GM19452 (cell line): ENCODE data around the gene KLHL29.

ENCODE experiments used
- ATAC-seq: cut with Tn5 transposase; IDR thresholded peaks from one replicate; pipeline ENCODE4 v1.9.1; 2021; ENCODE audit not compliant: unreplicated experiment

Gene KLHL29

DNA sequence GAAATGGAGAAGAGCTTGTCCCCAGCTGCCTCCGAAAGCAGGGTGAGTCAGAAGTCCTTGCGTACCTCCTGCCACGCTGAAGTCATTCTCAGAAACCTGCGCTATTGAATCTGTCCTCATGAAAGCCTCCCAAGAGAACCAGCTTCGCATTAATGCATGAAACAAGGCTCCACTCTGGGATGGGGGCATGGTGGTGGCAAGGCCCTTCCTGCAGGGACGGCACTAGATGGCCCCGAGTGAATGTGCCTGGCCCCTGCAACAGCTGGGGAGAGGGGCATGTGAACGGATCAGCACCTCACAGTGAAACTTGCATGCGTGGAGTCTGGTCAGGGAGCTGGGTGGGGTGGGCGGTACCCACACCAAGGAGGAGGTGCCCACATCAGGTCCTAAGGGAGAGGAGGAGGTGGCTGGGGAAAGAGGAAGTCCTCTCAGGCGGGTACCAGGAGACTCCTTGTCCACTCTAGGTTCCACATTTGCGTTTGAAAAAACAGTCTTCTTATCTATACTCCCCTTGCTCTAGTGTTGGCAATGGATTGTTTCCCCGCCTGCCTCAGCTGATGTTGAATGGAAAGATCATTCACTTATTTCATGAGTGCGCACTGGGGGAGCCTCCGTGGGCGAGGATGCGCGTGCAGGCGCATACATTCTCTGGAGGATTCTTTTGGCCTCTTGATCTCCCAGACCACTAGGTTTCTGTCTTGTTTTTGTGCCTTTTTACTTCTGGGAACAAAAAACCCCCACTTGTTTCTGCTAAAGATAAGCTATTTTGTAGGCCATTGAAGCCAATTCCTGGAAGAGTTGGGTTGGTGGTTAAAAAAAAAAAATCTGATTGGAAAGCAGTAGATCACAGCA, 104.7 kb downstream of the KLHL29 start:
- ATAC-seq: no peak

DNA sequence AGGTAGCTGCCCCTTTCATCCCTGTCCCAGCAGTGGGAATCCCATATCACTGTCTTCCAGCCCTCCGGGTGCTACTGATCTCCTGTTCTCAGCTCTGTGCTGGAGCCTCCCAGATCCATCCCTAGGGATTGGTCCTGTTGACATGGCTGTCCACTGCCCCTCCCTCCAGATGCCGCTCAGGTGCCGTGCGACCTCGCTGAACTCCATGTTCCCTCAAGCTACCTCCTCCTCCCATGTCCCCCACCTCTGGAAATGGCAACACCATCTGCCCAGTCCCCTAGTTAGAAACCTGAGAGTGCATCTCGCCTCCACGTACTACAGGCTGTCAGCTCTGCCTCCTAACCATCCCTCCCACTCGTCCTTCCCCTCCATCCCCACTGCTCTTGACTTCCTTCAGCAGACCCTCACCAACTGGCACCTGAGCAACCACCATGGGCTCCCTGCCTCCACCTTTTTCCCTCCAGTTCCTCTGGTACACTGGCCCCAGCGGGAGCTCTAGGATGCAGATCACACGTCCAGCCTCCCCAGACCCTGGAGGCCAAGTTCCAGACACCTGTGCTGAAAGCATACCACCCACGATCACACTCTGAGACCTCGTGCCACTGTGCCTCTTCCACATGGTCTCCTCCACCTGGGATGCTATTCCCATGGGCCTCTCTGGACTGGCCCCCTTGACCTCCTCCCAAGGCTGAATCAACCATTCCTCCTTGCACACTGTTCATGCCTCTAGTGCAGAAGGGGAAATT, 106.8 kb downstream of the KLHL29 start:
- ATAC-seq: no peak

DNA sequence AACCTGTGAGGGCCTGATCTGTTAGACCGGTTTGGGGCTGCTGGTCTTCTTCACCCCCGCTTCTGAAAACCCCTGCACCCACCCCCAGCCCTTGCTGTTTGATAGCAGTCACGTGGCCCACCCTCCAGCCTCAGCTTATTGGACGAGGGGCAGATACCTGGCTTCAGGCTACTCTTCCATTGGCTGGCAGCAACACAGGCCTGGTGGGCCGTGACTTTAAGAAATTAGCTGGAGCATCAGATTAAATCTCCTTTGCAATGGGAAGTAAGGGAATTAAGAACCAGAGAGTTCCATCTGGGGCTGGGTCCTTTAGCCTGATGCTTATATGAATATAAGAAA, 107.3 kb downstream of the KLHL29 start:
- ATAC-seq: no peak

DNA sequence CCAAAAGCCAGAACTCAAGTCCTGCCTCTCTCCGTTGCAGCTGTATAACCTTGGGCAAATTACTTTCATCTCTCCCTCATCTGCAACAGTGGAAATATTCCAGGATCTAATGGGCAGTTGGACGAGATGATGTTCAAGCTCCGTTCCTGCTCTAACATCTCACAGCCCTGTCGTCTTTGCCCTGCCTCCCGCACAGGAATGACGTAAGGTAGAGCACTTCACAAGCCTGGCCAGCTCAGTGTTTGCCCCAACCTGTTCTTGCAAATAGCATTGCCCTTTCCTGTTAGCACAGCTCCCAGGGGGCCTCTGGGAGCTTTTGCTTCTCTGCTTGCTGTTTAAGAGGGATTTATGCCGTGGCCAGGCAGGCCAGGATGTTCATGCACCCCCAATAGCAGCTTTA, 107.9 kb downstream of the KLHL29 start:
- ATAC-seq: no peak

DNA sequence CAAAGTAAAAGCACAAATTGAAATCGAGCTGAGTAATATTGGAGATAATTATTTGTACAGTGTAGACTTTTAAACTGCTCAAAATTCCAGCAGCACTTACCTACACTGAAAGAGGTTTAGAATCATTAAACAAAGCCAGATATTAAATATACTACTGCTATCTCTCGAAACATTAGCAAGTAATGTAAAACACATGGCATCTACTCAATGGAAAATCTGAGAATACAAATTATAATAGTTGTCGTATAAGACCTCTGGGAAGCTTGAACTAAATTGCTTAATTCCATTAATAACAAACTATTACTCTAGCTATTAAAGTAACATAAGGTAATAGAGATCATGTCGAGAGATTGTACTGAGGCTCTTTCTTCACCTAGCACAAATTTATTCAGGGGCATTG, 108.9 kb downstream of the KLHL29 start:
- no peak for ATAC-seq

DNA sequence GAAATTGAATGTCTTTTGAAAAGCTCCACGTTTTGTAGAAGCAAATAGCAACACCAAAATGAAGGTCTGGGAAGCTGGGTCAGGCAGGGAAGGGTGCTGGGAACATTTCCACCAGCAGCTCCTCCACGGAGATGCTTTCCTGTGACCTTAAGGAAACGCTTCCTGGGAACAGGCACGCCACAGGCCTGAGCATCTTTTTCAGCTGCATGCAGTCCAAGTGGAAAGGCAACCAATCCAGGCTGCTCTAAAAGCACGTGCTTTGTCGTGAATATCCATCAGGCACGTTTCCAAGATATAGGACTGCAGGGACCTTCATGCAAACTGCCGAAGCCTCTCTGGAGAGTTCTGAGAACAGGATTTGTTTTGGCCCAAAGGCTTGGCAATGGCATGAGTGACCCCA, 109.3 kb downstream of the KLHL29 start:
- no peak for ATAC-seq

DNA sequence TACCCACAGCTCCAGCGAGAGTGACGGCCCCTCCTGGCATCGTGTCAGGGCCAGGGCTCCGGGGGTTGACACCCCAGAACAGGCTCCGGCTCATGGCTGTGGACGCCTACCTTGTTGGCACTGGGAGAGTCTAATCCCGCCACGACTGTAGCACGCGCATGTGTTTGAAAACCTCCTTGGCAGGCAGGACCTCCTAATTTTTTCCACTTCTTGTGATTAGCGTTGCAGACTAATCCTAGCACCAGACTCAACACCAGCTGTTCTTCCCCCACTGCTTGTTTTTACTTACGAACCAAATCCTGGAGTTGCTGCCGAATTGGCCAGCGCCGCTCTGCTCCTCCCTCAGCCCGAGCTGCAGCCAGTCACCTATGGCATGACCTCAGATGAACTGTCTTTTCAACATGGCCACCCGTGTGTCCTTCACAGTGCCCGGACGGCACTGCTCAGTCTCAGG, 110.7 kb downstream of the KLHL29 start:
- ATAC-seq: no peak

DNA sequence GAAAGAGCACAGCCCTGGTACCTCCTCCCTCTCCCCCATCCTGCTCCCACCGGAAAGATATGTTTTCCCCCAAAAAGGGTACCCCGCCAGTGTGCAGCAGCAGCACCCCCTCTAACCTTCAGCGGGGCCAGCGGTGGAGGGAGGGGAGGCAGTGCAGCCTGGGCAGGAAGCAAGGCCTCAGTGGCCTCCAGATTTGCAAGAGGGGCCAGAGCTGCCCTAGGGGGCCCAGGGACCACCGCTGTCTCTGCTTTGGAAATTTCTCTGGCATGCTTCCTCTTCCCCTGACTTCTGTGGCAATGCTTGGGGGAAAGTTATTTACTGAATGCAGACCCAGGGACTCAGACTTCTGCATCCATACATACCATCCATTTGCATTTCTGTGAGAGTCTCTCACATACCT, 111.5 kb downstream of the KLHL29 start:
- no peak for ATAC-seq

DNA sequence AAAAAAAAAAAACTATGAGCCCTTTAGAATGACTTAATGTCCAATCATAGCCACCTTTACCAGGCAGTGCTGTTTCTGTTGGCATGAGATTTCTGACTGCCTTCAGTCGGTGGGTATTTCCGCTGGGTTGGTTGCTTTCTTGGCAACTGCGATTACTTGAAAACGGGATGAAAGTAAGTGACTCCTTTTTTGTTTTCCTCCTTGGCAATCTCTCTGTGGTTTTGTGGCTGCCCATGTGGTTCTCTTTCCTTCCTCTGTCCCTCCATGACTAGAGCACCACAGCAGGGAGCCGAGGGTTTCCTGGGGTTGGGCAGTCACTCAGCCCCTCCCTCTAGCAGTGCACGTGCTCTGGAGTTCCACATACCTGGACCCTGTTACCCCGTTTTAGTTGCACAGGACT, 112.1 kb downstream of the KLHL29 start:
- ATAC-seq: no peak

DNA sequence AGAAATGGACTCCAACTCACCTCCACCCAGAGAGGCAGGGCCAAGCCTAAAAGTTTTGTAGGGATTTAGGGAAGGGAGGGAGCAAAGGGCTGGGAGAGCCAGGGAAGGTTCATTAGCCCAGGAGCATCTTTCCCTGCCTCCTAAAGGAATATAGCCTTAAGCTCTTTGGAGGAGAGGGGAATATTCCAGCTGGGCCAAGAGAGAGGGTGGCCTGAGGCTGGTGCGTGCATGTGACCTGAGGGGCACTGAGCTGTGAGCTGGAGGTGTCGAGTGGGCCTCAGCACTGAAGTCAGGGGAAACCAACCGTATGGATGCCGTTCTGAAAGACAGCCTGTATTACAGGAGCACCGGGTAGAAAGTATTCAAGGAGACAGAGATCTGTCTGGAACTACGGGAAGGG, 112.6 kb downstream of the KLHL29 start:
- no peak for ATAC-seq

DNA sequence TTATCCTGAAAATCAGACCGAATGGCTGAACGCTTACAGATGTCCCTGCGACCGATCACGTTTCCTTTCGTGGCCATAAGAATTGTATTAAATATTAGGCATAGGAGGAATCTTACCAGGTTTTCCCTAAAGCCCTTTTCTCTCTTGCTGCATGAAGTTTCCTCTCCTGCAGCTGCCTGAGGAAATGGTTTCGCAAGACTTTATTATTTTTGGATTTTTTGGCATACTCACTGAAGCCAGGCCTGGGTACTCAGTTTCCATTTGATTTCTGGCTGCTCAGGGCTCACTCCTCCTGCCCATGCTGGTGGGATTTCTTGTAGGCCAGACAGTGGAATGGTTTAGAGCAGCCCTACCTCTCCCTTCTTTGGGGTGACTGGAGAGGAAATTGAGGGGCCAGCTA, 114.0 kb downstream of the KLHL29 start:
- ATAC-seq: no peak

DNA sequence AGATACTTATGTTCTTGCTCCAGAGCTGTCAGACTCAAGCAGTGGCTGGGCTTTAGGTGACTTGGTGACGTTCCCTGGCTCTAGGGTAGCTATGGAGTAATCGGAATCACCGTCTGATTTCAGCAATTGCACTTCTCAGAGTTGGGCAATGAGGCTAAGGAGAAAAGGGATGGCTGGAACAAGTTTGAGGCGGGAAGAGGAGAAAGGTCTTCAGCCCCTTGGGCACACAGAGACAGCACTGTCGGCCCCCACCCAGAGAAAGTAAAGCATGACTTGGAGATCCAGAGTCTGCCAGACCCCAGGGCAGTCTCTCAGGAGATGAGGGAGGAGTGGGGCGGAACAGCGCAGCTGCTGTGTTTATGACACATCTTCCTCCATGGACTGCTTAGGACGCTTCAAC, 114.5 kb downstream of the KLHL29 start:
- no peak for ATAC-seq

DNA sequence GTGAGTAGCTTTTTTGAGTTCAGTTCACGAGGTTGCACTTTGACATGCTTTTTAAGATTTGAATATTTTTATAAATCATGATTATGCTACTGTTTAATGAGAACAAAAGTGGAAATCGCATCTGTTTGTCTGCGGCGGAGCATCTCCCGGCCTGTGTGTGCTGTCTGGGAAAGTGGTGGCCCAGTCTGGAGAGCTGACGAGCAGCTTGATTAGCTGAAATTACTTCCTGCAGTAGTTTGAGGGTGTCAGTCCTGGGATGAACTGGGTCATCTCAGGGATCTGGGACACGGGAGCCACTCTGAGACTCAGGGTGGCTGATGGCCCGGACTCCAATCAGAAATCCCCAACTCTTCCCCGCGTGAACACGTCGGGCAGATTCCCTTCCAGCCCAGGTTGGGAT, 115.9 kb downstream of the KLHL29 start:
- no peak for ATAC-seq

DNA sequence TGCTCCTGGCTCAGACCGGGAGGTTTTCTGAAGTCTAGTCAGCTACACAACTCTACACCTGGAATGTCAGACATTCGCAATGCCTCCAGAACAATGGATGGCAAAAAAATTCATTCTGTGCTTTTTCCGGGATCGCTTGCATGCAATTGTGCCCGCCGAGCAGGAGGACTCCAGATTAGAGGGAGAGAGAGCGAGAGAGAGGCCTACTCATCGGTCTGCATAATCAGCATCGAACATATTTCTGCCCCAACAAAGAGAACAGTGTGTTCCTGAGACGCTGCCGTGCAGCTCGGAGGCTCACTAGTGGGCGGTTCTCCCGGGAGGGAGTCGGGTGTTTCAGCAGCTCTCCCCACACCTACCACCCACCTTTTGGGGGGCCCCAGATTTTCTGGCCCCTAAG, 117.1 kb downstream of the KLHL29 start:
- no peak for ATAC-seq

DNA sequence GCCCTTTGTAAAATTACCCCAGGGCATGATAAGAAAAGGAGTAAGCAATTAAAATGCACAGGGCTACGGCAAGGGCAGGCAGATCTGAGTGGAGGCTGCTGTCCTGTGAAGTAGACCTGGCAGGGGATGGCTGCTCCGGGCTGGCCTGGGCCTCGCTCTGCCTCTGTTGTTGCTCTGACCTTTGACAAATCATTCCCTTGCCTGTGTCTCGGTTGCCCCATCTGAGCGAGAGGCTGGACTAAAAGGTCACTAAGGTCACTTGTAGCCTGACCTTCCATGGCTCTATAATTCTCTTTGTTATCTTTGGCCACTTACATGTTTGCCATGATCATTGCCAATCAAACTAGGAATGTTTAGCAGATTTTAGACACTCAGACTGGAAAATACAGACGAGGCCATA, 118.1 kb downstream of the KLHL29 start:
- ATAC-seq: no peak

DNA sequence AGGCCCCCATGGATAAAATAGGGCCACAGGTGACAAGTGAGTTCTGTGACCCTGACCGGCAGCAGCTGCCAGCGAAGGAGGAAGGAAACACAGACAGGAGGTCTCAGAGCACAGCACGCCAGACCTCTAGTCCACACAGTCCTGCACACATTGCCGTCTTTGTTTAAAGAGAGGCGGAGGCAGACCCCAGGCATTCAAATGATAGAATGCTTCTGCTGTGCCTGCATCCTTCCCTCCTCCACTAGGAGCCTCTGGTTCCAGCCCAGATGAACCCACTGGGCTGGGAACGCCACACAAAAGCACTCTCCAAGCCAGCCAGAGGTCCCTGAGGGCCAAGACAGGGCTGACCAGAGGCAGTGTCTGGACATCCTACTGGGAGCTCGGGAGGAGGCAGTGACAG, 118.7 kb downstream of the KLHL29 start:
- no peak for ATAC-seq

DNA sequence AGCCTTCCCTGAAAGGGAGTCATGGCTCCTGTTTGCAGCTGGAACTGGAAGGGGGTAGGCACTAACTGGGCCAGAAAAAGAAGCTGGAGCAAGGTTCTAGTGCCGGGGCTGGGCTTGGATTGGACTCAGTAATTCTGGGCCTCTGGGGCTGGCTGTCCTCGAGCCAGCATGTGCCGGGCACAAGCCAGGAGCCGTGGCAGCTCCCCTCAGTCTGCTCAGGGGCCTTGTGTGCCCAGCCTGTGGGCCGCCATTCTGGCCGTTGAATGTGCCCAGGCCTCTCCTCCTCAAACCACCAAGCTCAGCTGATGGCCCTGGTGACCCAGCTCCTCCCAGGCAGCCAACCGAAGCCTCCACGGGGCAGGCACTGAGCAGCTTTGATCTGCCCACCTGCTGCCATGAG, 119.6 kb downstream of the KLHL29 start:
- ATAC-seq: no peak

DNA sequence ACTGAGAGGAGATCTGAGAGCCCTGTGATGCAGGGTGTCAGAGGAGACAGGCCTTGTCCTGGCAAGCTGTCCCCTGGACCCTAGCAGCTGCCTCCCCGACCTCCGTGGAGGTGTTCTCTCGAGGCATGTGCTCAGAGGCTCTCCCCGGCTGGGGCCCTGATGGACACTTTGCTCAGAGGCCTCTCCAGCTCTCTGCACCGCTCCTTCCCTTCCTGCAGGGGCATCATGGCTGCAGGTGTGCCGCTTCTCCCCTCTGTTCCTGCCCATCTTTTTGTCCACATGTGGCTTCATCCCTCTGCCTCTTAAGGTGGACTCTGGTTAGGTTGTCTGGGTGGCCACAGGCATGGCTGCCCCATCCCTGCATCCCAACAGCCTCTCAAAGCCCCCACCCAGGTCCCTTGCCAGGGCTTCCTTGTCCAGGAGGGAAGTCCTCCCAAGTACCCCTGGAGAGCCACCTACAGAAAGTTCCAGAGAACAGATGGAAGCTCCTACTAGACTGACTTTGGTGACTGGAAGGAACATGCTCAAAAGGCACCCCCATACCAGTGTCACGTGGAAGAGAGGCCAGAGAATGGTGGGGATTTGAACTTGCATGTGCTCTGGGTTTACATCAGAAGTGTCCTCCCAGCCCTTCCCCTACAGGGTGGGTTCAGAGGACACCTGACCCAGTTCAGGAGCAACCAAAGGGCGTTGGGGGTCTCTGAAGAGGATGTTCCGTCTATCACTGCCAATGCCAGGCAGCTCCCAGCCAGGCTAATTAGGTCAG, 120.4 kb downstream of the KLHL29 start:
- no peak for ATAC-seq

DNA sequence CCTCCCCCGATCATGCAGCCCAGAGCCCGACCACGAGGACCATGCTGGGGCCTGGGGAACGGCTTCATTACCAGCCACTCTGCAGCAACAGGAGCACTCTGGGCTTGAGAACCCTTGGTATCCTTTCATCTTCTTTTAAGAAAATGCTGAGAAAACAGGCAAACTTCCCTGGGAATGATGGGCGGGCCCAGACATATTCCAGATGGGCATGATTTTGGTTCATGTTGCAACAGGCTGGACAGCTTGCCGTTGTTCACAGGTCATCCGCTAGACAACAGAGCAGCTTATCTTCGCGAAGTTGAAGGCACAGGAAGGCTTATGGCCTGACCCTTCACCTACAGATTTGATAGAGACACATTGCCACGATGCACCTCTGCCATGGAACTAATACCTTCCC, 121.0 kb downstream of the KLHL29 start:
- ATAC-seq: no peak

DNA sequence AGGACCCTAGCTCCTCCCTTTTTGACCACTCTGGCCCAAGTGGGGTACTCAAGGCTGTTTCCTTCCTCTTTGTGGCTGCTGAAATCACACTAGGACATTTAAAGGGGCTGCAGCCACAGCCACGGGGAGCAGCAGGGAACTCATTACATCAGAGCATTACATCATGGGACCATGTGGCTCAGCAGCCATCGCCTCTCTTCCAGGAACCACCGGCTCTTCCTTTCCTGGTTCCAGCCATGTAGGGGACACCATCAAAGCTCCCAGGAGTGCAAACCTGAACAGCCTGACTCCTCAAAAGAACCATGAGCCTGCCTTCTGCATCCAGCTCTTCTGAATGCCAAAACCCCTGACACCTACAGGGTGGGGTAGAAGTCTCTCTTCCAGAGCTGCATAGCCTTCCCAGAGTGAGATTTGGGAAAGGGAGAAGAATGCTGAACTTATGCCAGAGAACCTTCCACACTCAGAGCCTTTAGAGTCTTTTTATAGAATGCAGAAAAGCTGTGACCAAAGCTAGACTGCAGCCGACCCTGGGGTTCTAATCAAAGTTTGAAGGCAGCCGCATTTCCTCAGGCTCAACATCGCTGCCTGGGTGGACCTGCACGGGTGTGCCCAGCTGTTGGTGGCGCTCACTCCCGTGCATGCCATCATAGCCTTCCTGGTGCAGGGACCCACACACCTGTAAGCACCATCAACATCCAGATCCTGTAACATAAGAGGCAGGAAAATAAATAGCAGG, 121.7 kb downstream of the KLHL29 start:
- ATAC-seq: no peak
